Lower lobe of right lung (tissue), 2 donors: ENCODE data around the gene VEGFC. TPM values are rescaled to one million over a fixed set of nuclear protein-coding genes. Genes with fewer than 3 reads are reported as not detected.

Source experiments
- ATAC-seq, 2 donors: fragments of 200-7000 bp; cut with Tn5 transposase; one replicate each; pipeline ENCODE4 v1.9.1; 2020 to 2022; ENCODE audit warnings: mild to moderate bottlenecking in 2 of 2, moderate library complexity in 2 of 2
- DNase-seq: peaks from one replicate; pipeline ENCODE4 v3.0.0-alpha.2; 2020
- H3K27ac ChIP-seq: fragments of 200-600 bp; one replicate; pipeline ENCODE4 v1.8.0; 2022
- H3K27me3 ChIP-seq: fragments of 200-600 bp; one replicate; pipeline ENCODE4 v1.8.0; 2022; ENCODE audit warnings: low read depth
- H3K36me3 ChIP-seq: fragments of 200-600 bp; one replicate; pipeline ENCODE4 v1.8.0; 2022; ENCODE audit warnings: mild to moderate bottlenecking
- H3K4me1 ChIP-seq: fragments of 200-600 bp; one replicate; pipeline ENCODE4 v1.8.0; 2022
- H3K4me3 ChIP-seq: fragments of 200-600 bp; one replicate; pipeline ENCODE4 v1.8.0; 2022; ENCODE audit warnings: mild to moderate bottlenecking
- H3K9me3 ChIP-seq: fragments of 200-600 bp; one replicate; pipeline ENCODE4 v1.8.0; 2022
- intact Hi-C: fragments of 100-400 bp; cut with DNase I; formaldehyde crosslinking; loops from one replicate; pipeline ENCODE4 v1.11.0; 2022
- total RNA-seq: library from RNA; stranded (reverse); fragmentation: NEBNext Ultra II Directional; extraction: Animal tissue kit (Norgen Biotek cat#: 25700); gene quantifications from one replicate; pipeline ENCODE4 v1.2.1, GENCODE V29; 2021
- TF ChIP-seq, protein P1 (sequence below): fragments of 200-600 bp; IDR thresholded peaks from one replicate; pipeline ENCODE4 v1.8.0; 2022; ENCODE audit warnings: antibody characterized with exemption, mild to moderate bottlenecking
- donor health status: DM: no; HTN: yes; CAD: no; lungs with severe emphysema.

Gene VEGFC
- total RNA-seq, 1 donor from 2014 or later: 16.1 TPM

DNA sequence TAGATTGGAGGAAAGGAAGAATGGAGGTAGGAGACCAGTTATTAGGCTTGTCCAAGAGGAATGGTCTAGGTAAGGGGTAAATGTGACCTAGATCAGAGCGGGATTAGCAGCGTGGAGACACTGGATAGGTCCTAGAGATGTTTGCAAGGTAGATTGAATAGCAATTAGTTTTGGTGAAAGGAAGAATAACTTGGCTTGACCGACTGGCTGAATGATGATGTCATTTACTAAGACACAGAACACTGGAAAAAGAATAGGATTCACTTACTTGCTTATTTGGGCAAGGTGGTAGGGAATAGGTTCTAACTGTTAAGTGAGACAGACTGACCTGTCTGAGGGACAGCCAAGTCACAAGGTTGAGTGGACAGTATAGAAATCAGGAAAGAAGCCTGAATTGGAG lies 71.3 kb downstream of the VEGFC start:
- ATAC-seq: no peak
- no peak for DNase-seq
- intact Hi-C loops: no loop called here
- TF ChIP-seq, protein P1, sequence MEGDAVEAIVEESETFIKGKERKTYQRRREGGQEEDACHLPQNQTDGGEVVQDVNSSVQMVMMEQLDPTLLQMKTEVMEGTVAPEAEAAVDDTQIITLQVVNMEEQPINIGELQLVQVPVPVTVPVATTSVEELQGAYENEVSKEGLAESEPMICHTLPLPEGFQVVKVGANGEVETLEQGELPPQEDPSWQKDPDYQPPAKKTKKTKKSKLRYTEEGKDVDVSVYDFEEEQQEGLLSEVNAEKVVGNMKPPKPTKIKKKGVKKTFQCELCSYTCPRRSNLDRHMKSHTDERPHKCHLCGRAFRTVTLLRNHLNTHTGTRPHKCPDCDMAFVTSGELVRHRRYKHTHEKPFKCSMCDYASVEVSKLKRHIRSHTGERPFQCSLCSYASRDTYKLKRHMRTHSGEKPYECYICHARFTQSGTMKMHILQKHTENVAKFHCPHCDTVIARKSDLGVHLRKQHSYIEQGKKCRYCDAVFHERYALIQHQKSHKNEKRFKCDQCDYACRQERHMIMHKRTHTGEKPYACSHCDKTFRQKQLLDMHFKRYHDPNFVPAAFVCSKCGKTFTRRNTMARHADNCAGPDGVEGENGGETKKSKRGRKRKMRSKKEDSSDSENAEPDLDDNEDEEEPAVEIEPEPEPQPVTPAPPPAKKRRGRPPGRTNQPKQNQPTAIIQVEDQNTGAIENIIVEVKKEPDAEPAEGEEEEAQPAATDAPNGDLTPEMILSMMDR: no peak
- Histone ChIP-seq H3K27ac (no peak overlapping the region), H3K4me3 (no peak overlapping the region), H3K27me3 (no peaks in the 10 kb centered on the region), H3K4me1 (no peaks in the 10 kb centered on the region), H3K9me3 (no peaks in the 10 kb centered on the region), H3K36me3 (no peaks in the 10 kb centered on the region)

DNA sequence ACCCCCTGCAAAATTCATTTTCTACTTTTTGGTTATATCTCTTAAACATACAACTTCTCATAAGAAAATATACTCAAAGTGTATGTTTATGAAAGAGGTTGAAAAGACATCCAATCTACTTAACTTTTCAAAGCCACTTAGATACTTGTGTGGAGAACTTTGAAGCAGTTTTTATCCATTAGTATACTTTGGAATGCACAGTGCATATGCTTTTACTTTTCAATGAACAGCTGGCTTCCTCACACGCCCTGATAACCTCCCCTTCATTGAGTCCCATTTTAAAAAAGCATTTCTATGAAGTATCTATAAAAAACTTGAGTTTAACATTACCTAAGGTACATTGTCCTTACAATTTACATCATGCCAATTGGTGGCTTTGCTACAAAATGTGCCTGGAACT lies 73.8 kb downstream of the VEGFC start:
- Histone ChIP-seq H3K9me3 (no peaks in the 10 kb centered on the region), H3K27ac (no peak overlapping the region), H3K27me3 (no peaks in the 10 kb centered on the region), H3K36me3 (no peaks in the 10 kb centered on the region), H3K4me1 (no peaks in the 10 kb centered on the region), H3K4me3 (no peak overlapping the region)
- no peak for ATAC-seq
- TF ChIP-seq, protein P1: no peak
- intact Hi-C loops: no loop called here
- no peak for DNase-seq

DNA sequence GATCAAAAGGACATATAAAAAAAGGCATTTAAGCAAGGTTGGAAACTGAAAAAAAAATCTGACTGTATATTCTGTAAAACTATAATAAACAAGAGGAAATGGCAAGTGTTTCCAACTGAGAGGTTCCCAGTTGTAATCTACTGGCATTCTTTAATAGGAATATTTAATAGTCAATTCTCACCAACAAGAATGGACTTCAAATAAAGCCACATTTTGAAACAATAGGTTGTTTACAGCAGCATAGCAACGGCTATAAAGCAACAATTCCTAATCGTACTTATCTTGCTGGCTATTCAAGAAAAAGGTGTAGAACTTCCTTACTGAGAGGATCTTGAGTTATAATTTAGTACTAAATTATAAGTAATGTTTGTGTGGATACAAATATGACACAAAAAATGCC lies 75.5 kb downstream of the VEGFC start:
- TF ChIP-seq, protein P1: no peak
- intact Hi-C loops: no loop called here
- no peaks in the 10 kb centered on the region for H3K27me3 ChIP-seq

DNA sequence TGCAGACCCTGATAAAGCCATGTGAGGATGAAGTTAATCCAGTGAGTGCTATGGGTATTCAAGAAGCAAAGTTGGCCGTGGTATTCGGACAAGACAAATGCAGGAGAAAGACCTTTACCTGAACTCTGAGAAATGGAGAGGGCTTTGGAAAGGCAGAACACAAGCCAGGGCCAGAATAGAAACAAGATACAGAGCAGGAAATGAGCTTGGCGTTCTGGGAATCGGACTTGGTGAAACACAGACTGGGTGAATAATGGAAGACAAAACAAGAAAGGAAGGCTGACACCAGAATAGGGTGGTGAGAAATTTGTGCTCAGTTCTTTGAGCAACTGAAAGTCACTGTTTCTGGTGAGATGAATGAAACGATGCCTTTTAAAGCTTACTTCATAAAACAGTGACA lies 83.3 kb downstream of the VEGFC start:
- no peaks in the 10 kb centered on the region for H3K27me3 ChIP-seq
- ATAC-seq (no peak), DNase-seq (no peak)
- no peak overlapping the region for H3K27ac ChIP-seq
- no peaks in the 10 kb centered on the region for H3K36me3 ChIP-seq
- intact Hi-C loops: no loop called here
- no peaks in the 10 kb centered on the region for H3K4me1 ChIP-seq
- H3K4me3 ChIP-seq: no peak overlapping the region
- H3K9me3 ChIP-seq: no peaks in the 10 kb centered on the region
- TF ChIP-seq, protein P1: no peak

More for the DNA sequence above, 75.5 kb downstream of the VEGFC start:
- H3K9me3 ChIP-seq: no peaks in the 10 kb centered on the region
- no peak for DNase-seq
- no peaks in the 10 kb centered on the region for H3K4me1 ChIP-seq
- H3K4me3 ChIP-seq: no peak overlapping the region
- H3K36me3 ChIP-seq: no peaks in the 10 kb centered on the region
- no peak overlapping the region for H3K27ac ChIP-seq
- no peak for ATAC-seq

DNA sequence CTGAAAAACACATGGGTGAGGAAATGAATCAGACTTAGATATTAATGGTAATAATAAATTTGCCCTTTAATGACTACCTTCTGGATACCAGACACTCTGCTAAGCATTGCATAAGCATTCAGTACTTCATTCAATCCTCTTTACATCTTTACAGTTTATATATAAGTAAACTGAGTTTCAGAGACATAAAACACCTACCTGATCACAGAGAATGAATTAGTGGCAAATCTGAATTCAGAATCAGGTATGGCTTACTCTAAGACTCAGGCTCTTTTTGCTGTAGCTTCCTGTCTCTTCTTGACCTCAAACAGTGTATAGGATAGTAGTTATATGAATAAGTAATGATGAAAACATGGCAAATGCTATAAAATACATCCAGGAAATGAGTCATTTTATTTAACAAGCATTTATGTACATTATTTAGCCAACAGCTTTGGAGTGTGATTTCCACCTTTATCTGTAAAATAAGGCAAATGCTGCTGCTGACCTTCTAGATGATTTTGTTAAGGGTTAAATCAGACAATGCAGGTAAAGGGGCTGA lies 83.9 kb downstream of the VEGFC start:
- Histone ChIP-seq H3K27me3 (no peaks in the 10 kb centered on the region), H3K9me3 (no peaks in the 10 kb centered on the region), H3K36me3 (no peaks in the 10 kb centered on the region), H3K4me3 (no peak overlapping the region), H3K4me1 (no peaks in the 10 kb centered on the region), H3K27ac (no peak overlapping the region)
- intact Hi-C loops: no loop called here
- DNase-seq: no peak
- no peak for ATAC-seq
- TF ChIP-seq, protein P1: no peak

DNA sequence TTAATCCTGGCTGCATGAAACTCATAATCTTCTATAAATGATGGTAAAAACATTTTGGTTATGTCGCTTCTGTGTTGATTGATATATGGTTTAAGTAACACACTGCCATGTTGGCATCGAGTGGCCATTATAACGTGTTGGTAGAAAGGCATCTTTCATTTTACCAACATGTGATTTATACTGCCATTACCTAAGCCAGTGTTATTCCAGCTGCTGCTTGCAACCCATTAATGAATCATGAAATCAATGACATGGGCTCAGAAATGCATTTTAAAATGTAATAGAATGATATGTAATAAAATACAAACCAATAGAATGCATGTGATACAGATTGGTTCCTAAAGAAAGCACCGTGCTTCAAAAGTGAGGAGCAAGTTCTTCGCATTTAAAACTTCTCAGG lies 102.0 kb downstream of the VEGFC start:
- ATAC-seq (no peak), DNase-seq (no peak)
- intact Hi-C loops: no loop called here
- H3K4me1 ChIP-seq: no peaks in the 10 kb centered on the region
- H3K27me3 ChIP-seq: no peaks in the 10 kb centered on the region
- H3K27ac ChIP-seq: no peak overlapping the region
- TF ChIP-seq, protein P1: no peak
- no peaks in the 10 kb centered on the region for H3K9me3 ChIP-seq
- H3K36me3 ChIP-seq: no peaks in the 10 kb centered on the region
- no peak overlapping the region for H3K4me3 ChIP-seq
